Activated T-cell treated with anti-CD3 and anti-CD28 coated beads, Interleukin-2, amount 50 U/mL, for 1 hour (primary cell): ENCODE results near the gene LRPPRC.
A peak's percentile ranks its signal among the peaks of the same experiment; 100 is the strongest.
"Not testable (repeated sequence)": the region's sequence is repeated elsewhere in the genome, so short reads cannot be mapped to it uniquely, and the experiment has no call there.

Source experiments
- DNase-seq: peaks from one replicate; pipeline ENCODE4 v3.0.0-alpha.2; 2020

The LRPPRC gene

DNA sequence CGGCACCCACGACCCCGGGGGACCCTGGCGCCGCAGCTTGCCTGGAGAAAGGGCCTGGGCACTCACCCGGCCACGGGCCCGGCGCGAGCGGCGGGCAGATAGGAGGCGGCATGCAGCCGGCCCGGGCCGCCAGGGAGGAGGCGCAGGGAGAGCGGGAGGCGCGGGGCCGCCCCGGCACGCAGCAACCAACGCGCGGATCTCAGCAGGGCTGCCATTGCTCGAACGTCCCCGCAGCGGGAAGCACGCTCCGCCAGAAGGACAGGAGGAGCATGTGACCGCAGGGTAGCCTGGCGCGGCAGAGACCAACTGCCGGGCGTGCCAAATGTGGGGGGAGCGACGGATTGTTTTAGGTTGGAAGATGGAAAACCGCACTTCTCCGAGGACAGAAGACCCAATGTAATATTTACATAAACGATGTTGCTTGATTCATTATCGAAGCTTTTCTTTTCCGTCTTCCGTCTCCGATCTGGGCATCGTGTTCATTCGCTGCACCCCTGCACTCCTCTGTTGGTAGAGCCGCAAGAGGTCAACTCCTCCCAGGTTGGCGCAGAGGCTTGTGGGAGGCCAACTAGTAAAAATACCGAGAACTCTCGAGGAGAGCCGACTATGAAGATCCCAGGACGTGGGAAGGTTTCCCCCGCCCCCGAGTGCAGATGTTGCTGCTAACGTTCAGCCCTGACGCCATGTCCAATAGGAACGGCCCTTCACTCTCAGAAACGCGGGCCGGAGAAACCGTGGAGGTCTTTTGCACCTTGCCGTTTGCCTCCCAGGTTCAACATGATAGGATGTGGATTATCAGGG is at the start of gene LRPPRC:
LRPPRC (minus strand) TSS at position 257 of the 801 bp plus-strand sequence; CDS start at position 215, 42 bp downstream.
- peak; percentile 83 for DNase-seq

DNA sequence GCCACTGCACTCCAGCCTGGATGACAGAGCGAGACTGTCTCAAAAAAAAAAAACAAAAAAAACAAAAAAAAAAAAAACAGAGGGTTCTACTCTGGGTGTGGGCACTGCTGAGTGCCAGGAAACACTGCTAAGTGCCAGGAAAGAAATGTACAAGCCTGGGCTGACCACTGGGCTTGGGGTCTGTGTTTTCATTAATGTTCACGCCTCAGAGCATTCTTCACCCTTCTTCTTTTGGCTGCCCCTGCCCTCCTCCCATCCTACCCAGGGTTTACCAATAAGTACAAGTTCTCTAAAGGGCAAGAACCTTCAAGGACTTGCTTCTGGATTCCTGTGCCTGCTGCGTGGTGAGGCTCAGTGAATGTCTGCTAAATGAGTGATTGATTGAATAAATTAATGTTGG is 49.3 kb upstream of the LRPPRC start:
- no peak for DNase-seq

DNA sequence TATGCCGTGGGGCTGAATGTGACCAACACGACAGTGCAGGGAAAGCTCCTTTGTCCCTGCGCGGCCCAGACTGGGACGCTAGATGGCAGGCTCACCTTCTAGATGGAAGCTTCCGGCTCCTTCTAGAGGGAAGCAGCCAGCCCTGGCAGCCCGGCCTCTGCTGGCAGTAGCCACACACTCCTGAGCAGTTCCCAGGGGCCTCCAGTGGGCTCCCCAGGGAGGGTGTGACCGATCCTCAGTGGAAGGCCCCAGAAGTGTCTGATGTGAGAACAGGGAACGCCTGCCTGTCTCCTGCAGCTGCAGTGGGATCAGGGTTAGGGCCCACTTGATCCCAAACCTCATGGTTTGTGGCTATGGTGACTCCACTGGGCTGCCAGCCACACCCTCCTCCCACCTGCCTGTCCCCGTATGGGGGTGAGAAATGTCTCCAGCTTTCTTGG is 48.5 kb upstream of the LRPPRC start:
- DNase-seq = peak; percentile 76

DNA sequence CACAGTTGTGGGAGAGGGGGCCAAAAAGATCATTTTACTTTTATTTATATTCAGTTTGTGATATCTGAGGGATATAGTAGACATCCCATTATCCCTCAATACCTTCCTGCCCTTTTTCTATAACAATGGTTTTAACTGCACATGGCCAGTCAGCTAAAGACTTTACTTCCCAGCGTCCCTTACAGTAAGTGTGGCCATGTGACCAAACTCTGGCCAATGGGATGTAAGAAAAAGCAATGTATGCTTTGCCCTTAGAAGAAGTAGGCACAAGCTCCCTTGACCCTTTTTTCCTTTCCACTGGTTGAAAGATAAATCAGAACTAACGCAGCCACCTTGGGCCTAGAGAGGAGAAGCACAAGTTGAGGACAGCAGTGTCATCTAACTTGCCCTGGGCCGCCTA is 44.6 kb upstream of the LRPPRC start:
- DNase-seq = no peak

DNA sequence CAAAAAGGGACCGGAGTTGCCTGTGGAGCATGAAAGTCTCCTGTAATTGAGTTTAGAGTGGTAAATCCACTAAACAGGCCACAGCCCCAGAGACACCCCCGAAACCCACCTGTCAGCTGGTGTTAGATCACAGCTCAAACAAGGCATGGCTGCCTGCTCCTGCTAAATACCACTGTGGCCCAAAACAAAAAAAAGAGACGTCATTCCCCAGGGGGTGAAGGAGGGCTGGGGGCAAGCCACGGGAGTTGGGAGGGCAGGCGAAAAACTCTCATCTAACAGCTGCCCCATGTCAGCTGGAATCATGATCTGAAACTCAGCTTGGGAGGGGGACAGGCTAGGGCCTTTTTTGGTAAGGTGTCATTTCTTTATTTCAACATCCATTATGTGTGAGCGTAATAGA is 42.5 kb upstream of the LRPPRC start:
- no peak for DNase-seq

- DNase-seq = no peak
These were observed 41.4 kb upstream of the LRPPRC start for GRCh38 chr2:44037221-44037620.

DNA sequence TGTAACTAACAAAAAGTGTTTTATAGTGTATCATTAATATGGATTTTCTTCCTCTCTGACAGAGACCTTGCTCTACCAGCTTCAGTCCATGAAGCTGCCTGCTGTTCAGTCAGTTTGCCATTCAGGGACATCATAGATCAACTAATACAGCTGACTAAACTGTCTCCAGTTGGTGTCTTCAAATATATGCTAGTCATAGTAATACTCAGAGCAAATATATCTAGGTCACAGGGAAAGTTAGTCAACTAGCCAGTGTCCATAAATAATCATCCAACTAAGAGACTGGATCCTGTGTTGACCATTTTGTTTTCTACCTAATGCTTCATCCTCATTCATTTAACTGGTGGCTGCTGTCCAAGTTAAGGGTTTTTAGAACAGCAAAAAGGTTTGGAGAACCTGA is 38.2 kb upstream of the LRPPRC start:
- no peak for DNase-seq

GRCh38 chr2:44027076-44027475 is 31.3 kb upstream of the LRPPRC start:
- DNase-seq = not testable (repeated sequence)

- peak; percentile 32 for DNase-seq
These were observed 20.5 kb upstream of the LRPPRC start for GRCh38 chr2:44016282-44016681.

- no peak for DNase-seq
These were observed 19.4 kb upstream of the LRPPRC start for GRCh38 chr2:44015239-44015638.

GRCh38 chr2:44013205-44013604 is 17.4 kb upstream of the LRPPRC start:
- DNase-seq = not testable (repeated sequence)

GRCh38 chr2:44010266-44010665 is 14.5 kb upstream of the LRPPRC start:
- no peak for DNase-seq

DNA sequence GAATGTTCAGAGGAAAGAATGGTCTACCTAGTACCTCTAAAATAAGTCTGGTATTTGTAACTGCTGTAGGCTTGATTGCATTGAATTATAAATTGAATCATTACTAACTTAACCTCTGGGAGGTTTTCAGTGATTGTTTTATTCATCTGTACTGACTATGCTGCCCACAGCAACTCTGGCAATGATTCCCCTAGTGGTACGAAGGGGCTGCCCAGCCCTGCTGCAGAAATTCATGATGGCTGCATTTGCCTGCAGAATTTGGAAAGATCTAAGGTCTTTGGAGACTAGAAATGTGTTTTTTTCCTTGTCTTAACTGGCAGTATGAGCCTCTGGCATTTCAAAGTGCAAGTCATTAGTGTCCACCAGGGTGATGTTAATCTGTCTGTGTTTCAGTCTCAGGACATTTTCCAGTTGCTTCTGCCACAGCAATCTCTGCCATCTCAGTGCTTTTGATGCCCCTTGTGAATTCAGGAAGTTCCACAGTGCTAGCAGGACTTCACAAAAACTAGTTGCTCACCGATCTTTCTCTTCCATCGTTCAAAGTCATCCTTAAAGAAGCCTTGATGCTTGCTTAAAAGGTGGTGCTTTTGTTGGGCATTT is 13.4 kb upstream of the LRPPRC start:
- DNase-seq = no peak

GRCh38 chr2:44005846-44006245 is 10.1 kb upstream of the LRPPRC start:
- no peak for DNase-seq

- DNase-seq = no peak
These were observed 9.2 kb upstream of the LRPPRC start for GRCh38 chr2:44004735-44005602.

DNA sequence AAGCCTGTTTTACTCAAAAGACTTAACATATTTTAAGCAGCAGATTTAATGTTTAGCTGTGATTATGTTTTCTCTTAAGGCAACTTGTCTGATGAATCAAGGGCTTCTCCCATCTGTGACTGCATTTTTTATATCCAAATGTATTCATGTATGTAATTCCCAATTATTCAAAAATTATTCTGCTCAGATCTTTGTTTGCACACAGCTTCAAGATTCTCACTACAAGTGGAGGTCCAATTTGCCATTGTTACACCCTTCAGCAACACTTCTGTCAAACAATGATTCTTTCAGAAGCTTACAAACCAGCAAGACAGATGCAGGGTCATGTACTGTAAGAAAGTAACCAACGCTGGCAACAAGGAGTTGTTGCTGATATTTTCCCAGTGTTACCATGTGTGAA is 5.9 kb upstream of the LRPPRC start:
- DNase-seq = no peak

DNA sequence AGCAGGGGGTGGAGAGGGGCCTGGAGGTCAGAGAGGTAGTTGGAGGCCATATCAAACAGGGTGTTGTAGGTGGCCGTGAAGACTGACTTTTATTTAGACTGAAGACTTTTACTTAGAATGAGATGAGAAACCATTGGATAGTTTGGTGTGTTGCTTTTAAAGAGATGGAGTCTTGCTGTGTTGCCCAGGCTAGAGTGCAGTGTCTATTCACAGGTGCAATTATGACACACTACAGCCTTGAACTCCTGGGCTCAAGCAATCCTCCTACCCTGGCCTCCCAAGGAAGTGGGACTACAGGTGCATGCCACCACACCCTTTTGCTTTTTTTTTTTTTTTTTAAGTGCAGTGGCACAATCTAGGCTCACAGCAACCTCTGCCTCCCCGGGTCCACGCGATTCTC is 2.5 kb upstream of the LRPPRC start:
- no peak for DNase-seq

GRCh38 chr2:43993437-43993836 is 2.4 kb downstream of the LRPPRC start:
- DNase-seq = no peak

GRCh38 chr2:43989545-43989944 is 6.2 kb downstream of the LRPPRC start:
- DNase-seq = no peak

DNA sequence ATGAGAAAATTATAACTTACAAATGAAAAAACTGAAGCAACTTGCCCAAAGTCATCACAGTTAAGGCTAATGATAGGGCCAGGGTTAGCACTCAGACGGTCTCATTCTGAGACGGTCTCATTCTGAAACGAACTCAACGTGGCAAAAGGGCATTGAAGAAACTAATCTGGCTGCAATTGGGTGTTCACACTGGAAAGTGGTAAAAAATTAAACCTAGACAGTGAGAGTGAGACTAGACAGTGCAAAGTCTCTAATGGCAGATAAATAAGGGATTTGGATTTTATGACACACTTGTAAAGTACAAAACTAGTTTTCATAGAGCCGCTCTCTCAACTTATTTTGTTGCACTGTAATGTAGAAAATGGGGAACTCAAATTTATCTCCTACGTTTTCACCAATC is 9.2 kb downstream of the LRPPRC start:
- no peak for DNase-seq

DNA sequence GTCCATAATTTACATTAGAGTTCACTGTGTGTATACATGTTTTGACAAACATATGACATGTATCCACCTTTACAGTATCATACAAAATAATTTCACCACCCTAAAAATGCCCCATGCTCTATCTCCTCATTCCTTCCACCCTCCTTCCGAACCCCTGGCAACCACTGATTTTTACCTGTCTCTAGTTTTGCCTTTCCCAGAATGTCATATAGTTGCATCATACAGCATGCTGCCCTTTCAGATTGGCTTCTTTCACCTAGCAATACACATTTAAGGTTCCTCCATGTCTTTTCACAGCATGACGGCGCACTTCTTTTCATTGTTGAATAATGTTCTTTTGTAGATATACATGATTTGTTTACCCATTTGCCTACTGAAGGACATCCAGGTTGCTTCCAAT is 10.4 kb downstream of the LRPPRC start:
- DNase-seq = no peak

DNA sequence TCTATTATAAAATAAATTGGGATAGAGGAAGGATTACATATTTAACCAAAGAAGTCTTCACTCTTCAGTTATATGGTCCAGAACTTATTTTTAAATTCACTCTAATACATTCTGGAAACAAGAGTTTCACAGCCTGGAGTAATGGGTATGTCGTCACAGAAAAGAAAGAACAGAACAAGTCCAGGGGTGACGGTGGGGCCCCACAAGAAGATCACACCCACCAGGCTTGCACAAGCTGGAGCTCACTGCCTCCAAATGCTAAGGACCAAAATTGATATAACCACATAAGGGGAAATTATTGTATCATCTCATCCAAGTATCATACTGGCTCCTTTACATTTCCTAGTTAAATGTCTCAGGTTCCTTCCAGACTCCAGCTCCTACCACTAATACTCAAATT is 11.3 kb downstream of the LRPPRC start:
- no peak for DNase-seq

GRCh38 chr2:43980902-43981301 is 14.9 kb downstream of the LRPPRC start:
- no peak for DNase-seq
